WTC11 (cell line): Measurements from ENCODE around the gene STX8. TPM values are rescaled to one million over a fixed set of nuclear protein-coding genes. Genes with fewer than 3 reads are reported as not detected.

Experiments
- ATAC-seq: fragments of 200-7000 bp; cut with Tn5 transposase; 2 replicates; pipeline ENCODE4 v1.10.0; 2021; ENCODE audit warnings: mild to moderate bottlenecking, moderate library complexity
- CTCF ChIA-PET: fragments of 300-600 bp; sonication (Branson Sonifier 250); formaldehyde crosslinking; loops from one replicate; lab custom pipeline; 2021; ENCODE audit warnings: antibody characterized with exemption; lab: Charles Lee
- POLR2A ChIA-PET: fragments of 350-600 bp; sonication (Branson Sonifier 250); formaldehyde crosslinking; loops from one replicate; lab custom pipeline; 2021; ENCODE audit warnings: antibody characterized with exemption; lab: Charles Lee
- DNase-seq: peaks from one replicate; pipeline ENCODE4 v3.0.0; 2021; ENCODE audit warnings: low spot score
- H3K27ac Mint-ChIP-seq: 2 replicates; pipeline ENCODE4 v1.8.0; 2021; ENCODE audit warnings: mixed read lengths
- H3K27me3 Mint-ChIP-seq: 2 replicates; pipeline ENCODE4 v1.8.0; 2021; ENCODE audit warnings: low read depth, mild to moderate bottlenecking, moderate library complexity, mixed read lengths
- H3K36me3 Mint-ChIP-seq: 2 replicates; pipeline ENCODE4 v1.8.0; 2021; ENCODE audit warnings: mixed read lengths
- H3K4me1 Mint-ChIP-seq: 2 replicates; pipeline ENCODE4 v1.8.0; 2022; ENCODE audit warnings: mixed read lengths
- H3K4me3 Mint-ChIP-seq: 2 replicates; pipeline ENCODE4 v1.8.0; 2021; ENCODE audit warnings: mild to moderate bottlenecking, moderate library complexity, mixed read lengths
- H3K9me3 Mint-ChIP-seq: 2 replicates; pipeline ENCODE4 v1.8.0; 2021; ENCODE audit warnings: mixed read lengths
- CREM ChIP-seq: sonication (generic); formaldehyde crosslinking; IDR thresholded peaks from 2 replicates; pipeline ENCODE4 v1.8.1; 2022; ENCODE audit warnings: mild to moderate bottlenecking, missing genetic modification reagents, moderate library complexity
- E2F5 ChIP-seq: sonication (generic); formaldehyde crosslinking; IDR thresholded peaks from 2 replicates; pipeline ENCODE4 v1.8.1; 2022; ENCODE audit warnings: mild to moderate bottlenecking, moderate library complexity, missing genetic modification reagents
- ELF4 ChIP-seq: sonication (generic); formaldehyde crosslinking; IDR thresholded peaks from 2 replicates; pipeline ENCODE4 v1.8.1; 2022; ENCODE audit warnings: low read depth, mild to moderate bottlenecking, moderate library complexity, missing genetic modification reagents
- FOXK1 ChIP-seq: sonication (generic); formaldehyde crosslinking; IDR thresholded peaks from 2 replicates; pipeline ENCODE4 v1.8.0; 2022; ENCODE audit warnings: mild to moderate bottlenecking, moderate library complexity, missing genetic modification reagents
- HMGA2 ChIP-seq: fragments of 250-450 bp; sonication (Bioruptor Pico); IDR thresholded peaks from 2 replicates; pipeline ENCODE4 v1.4.0; 2021; ENCODE audit warnings: mild to moderate bottlenecking, moderate library complexity
- KAT7 ChIP-seq: sonication (generic); formaldehyde crosslinking; IDR thresholded peaks from 2 replicates; pipeline ENCODE4 v1.8.1; 2023; ENCODE audit warnings: missing genetic modification reagents, mild to moderate bottlenecking, borderline replicate concordance
- NFATC4 ChIP-seq: fragments of 250-450 bp; sonication (Bioruptor Pico); IDR thresholded peaks from 2 replicates; pipeline ENCODE4 v1.9.0; 2021; ENCODE audit warnings: mild to moderate bottlenecking
- NFE2L1 ChIP-seq: sonication (generic); formaldehyde crosslinking; IDR thresholded peaks from 2 replicates; pipeline ENCODE4 v1.8.1; 2023; ENCODE audit warnings: missing genetic modification reagents
- NR1H2 ChIP-seq: sonication (generic); formaldehyde crosslinking; IDR thresholded peaks from 2 replicates; pipeline ENCODE4 v1.9.0; 2021; ENCODE audit warnings: mild to moderate bottlenecking, moderate library complexity, missing genetic modification reagents
- OVOL2 ChIP-seq: fragments of 250-450 bp; sonication (Bioruptor Pico); IDR thresholded peaks from 2 replicates; pipeline ENCODE4 v1.9.0; 2021; ENCODE audit warnings: mild to moderate bottlenecking, borderline replicate concordance
- PRRX2 ChIP-seq: fragments of 250-450 bp; sonication (Bioruptor Pico); IDR thresholded peaks from 2 replicates; pipeline ENCODE4 v1.8.0; 2021; ENCODE audit warnings: mild to moderate bottlenecking
- TCF7 ChIP-seq: sonication (generic); formaldehyde crosslinking; IDR thresholded peaks from 2 replicates; pipeline ENCODE4 v1.8.0; 2022; ENCODE audit warnings: mild to moderate bottlenecking, low read depth, missing genetic modification reagents, moderate library complexity
- TEAD4 ChIP-seq: sonication (generic); formaldehyde crosslinking; IDR thresholded peaks from 2 replicates; pipeline ENCODE4 v1.8.0; 2022; ENCODE audit warnings: mild to moderate bottlenecking, missing genetic modification reagents
- ZNF121 ChIP-seq: sonication (generic); formaldehyde crosslinking; IDR thresholded peaks from 2 replicates; pipeline ENCODE4 v1.8.0; 2023; ENCODE audit warnings: missing genetic modification reagents
- ZNF263 ChIP-seq: sonication (generic); formaldehyde crosslinking; IDR thresholded peaks from 2 replicates; pipeline ENCODE4 v1.8.1; 2022; ENCODE audit warnings: low read depth, mild to moderate bottlenecking, moderate library complexity, missing genetic modification reagents
- total RNA-seq: library from RNA; stranded (reverse); gene quantifications from 3 replicates; pipeline ENCODE4 v1.2.3, GENCODE V29; 2021
- TF ChIP-seq, protein P1 (sequence below): fragments of 250-450 bp; sonication (Bioruptor Pico); IDR thresholded peaks from 2 replicates; pipeline ENCODE4 v1.9.0; 2021; ENCODE audit warnings: mild to moderate bottlenecking
- TF ChIP-seq, protein P2 (sequence below): sonication (generic); formaldehyde crosslinking; IDR thresholded peaks from 2 replicates; pipeline ENCODE4 v1.8.1; 2023; ENCODE audit warnings: mild to moderate bottlenecking, missing genetic modification reagents, borderline replicate concordance
- TF ChIP-seq, protein P3 (sequence below): sonication (generic); formaldehyde crosslinking; IDR thresholded peaks from 2 replicates; pipeline ENCODE4 v1.8.1; 2023; ENCODE audit warnings: mild to moderate bottlenecking, moderate library complexity, missing genetic modification reagents
- TF ChIP-seq, protein P4 (sequence below): sonication (generic); formaldehyde crosslinking; IDR thresholded peaks from 2 replicates; pipeline ENCODE4 v1.8.0; 2022; ENCODE audit warnings: mild to moderate bottlenecking, missing genetic modification reagents
- TF ChIP-seq, protein P5 (sequence below): fragments of 250-450 bp; sonication (Bioruptor Pico); IDR thresholded peaks from 2 replicates; pipeline ENCODE4 v1.9.0; 2021; ENCODE audit warnings: mild to moderate bottlenecking

Gene STX8
- total RNA-seq, 1 experiment from 2014 or later: 39.9 TPM

DNA sequence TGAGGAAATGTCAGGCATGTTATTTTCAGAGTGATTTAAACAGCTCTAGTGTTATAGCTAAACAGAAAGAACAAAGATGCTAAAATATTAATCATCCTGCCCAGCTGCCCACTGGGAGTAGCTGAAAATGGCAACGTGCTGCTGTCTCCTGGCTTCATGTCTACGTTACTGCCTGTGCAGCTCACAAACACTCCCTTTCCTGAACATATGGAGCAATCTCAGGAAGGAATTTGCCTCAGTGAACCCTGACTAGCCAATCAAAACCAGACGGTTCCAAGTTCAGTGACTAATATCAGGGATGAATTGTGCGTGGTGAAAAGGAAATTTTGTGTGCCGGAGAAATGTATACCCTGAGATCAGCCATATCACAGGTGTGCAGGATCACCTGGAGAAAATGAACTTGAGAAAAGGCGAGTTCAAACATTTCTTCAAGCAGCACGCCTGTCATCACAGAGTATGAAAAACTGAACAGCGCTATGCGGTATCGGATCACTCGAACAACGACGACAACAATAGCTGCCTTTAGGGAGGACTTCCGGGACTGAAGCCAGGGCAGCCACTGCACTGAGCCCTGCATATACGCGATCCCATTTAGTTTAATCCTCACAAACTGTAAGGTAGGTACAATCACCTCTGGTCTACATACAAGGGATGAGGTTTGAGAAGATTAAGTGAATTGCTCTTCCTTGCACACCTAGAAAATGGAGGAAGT, 110.3 kb downstream of the STX8 start (continued):
- TF ChIP-seq, protein P1, sequence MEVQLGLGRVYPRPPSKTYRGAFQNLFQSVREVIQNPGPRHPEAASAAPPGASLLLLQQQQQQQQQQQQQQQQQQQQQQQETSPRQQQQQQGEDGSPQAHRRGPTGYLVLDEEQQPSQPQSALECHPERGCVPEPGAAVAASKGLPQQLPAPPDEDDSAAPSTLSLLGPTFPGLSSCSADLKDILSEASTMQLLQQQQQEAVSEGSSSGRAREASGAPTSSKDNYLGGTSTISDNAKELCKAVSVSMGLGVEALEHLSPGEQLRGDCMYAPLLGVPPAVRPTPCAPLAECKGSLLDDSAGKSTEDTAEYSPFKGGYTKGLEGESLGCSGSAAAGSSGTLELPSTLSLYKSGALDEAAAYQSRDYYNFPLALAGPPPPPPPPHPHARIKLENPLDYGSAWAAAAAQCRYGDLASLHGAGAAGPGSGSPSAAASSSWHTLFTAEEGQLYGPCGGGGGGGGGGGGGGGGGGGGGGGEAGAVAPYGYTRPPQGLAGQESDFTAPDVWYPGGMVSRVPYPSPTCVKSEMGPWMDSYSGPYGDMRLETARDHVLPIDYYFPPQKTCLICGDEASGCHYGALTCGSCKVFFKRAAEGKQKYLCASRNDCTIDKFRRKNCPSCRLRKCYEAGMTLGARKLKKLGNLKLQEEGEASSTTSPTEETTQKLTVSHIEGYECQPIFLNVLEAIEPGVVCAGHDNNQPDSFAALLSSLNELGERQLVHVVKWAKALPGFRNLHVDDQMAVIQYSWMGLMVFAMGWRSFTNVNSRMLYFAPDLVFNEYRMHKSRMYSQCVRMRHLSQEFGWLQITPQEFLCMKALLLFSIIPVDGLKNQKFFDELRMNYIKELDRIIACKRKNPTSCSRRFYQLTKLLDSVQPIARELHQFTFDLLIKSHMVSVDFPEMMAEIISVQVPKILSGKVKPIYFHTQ: no peak
- TF ChIP-seq E2F5 (CRISPR knock-in tag): no peak
- TF ChIP-seq, protein P2, sequence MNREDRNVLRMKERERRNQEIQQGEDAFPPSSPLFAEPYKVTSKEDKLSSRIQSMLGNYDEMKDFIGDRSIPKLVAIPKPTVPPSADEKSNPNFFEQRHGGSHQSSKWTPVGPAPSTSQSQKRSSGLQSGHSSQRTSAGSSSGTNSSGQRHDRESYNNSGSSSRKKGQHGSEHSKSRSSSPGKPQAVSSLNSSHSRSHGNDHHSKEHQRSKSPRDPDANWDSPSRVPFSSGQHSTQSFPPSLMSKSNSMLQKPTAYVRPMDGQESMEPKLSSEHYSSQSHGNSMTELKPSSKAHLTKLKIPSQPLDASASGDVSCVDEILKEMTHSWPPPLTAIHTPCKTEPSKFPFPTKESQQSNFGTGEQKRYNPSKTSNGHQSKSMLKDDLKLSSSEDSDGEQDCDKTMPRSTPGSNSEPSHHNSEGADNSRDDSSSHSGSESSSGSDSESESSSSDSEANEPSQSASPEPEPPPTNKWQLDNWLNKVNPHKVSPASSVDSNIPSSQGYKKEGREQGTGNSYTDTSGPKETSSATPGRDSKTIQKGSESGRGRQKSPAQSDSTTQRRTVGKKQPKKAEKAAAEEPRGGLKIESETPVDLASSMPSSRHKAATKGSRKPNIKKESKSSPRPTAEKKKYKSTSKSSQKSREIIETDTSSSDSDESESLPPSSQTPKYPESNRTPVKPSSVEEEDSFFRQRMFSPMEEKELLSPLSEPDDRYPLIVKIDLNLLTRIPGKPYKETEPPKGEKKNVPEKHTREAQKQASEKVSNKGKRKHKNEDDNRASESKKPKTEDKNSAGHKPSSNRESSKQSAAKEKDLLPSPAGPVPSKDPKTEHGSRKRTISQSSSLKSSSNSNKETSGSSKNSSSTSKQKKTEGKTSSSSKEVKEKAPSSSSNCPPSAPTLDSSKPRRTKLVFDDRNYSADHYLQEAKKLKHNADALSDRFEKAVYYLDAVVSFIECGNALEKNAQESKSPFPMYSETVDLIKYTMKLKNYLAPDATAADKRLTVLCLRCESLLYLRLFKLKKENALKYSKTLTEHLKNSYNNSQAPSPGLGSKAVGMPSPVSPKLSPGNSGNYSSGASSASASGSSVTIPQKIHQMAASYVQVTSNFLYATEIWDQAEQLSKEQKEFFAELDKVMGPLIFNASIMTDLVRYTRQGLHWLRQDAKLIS (CRISPR knock-in tag): no peak
- no peak for TF ChIP-seq NR1H2 (CRISPR knock-in tag)
- TF ChIP-seq NFATC4 (CRISPR knock-in tag): no peak

DNA sequence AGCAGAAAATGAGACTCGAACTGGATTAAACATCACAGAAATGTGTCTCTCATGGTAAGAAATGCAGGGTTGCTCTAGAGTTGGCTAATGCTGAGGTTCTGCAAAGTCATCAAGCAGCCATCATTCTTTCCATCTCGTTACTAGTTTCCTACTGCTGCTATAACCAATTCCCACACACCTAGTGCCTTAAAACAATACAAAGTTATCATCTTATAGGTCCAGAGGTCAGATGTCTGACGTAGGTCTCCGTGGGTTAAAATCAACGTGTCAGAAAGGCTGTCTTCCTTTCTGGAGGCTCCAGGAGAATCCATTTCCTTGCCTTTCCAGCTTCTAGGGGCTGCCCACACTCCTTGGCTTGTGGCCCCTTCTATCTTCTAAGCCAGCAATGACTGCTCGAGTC, 118.6 kb downstream of the STX8 start:
- peaks cover 20% of the 10 kb centered on the region for H3K9me3 Mint-ChIP-seq
- no peak overlapping the region for H3K27ac Mint-ChIP-seq
- H3K4me1 Mint-ChIP-seq: no peaks in the 10 kb centered on the region
- H3K27me3 Mint-ChIP-seq: no peaks in the 10 kb centered on the region
- H3K4me3 Mint-ChIP-seq: no peak overlapping the region
- H3K36me3 Mint-ChIP-seq: peaks cover 10% of the 10 kb centered on the region
- ATAC-seq: no peak
- TF ChIP-seq NFE2L1 (CRISPR knock-in tag): no peak
- TF ChIP-seq CREM (CRISPR knock-in tag): no peak
- TF ChIP-seq, protein P3, sequence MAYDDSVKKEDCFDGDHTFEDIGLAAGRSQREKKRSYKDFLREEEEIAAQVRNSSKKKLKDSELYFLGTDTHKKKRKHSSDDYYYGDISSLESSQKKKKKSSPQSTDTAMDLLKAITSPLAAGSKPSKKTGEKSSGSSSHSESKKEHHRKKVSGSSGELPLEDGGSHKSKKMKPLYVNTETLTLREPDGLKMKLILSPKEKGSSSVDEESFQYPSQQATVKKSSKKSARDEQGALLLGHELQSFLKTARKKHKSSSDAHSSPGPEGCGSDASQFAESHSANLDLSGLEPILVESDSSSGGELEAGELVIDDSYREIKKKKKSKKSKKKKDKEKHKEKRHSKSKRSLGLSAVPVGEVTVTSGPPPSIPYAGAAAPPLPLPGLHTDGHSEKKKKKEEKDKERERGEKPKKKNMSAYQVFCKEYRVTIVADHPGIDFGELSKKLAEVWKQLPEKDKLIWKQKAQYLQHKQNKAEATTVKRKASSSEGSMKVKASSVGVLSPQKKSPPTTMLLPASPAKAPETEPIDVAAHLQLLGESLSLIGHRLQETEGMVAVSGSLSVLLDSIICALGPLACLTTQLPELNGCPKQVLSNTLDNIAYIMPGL (CRISPR knock-in tag): no peak
- TF ChIP-seq TEAD4 (CRISPR knock-in tag): no peak
- no peak for TF ChIP-seq TCF7 (CRISPR knock-in tag)
- no peak for TF ChIP-seq ELF4 (CRISPR knock-in tag)
- TF ChIP-seq, protein P4, sequence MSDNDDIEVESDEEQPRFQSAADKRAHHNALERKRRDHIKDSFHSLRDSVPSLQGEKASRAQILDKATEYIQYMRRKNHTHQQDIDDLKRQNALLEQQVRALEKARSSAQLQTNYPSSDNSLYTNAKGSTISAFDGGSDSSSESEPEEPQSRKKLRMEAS: no peak
- TF ChIP-seq FOXK1 (CRISPR knock-in tag): no peak
- TF ChIP-seq NFATC4 (CRISPR knock-in tag): no peak
- TF ChIP-seq HMGA2: no peak
- TF ChIP-seq, protein P5, sequence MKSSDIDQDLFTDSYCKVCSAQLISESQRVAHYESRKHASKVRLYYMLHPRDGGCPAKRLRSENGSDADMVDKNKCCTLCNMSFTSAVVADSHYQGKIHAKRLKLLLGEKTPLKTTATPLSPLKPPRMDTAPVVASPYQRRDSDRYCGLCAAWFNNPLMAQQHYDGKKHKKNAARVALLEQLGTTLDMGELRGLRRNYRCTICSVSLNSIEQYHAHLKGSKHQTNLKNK: no peak
- no peak for TF ChIP-seq KAT7 (CRISPR knock-in tag)
- TF ChIP-seq ZNF121 (CRISPR knock-in tag): no peak
- no peak for TF ChIP-seq OVOL2 (CRISPR knock-in tag)
- no peak for TF ChIP-seq PRRX2 (CRISPR knock-in tag)
- no peak for TF ChIP-seq ZNF263 (CRISPR knock-in tag)
- ChIA-PET POLR2A (no interaction called here), CTCF (no interaction called here)
- DNase-seq: no peak
